Measurements from ENCODE around the gene MYOC.

GRCh38 chr1:171597203-171597602 lies 55.3 kb downstream of the MYOC start:
- TF ChIP-seq CTCF (IDR thresholded peaks at IDR 0.05; ENCODE audit: extremely low read depth in 1 of 2, insufficient read depth in 1 of 2, low read depth in 1 of 2, low read length in 2 of 2) = no peak
- TF ChIP-seq POLR2AphosphoS5 (IDR thresholded peaks at IDR 0.05; ENCODE audit: insufficient read depth, low read depth, low read length) = no peak
- no peak for TF ChIP-seq JUN (IDR thresholded peaks at IDR 0.05; ENCODE audit: borderline replicate concordance, insufficient read depth, insufficient read length, low read depth)
- TF ChIP-seq POLR2A (IDR thresholded peaks at IDR 0.05; ENCODE audit: low read depth, low read length) = no peak
- TF ChIP-seq, protein P1, sequence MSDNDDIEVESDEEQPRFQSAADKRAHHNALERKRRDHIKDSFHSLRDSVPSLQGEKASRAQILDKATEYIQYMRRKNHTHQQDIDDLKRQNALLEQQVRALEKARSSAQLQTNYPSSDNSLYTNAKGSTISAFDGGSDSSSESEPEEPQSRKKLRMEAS (IDR thresholded peaks at IDR 0.05; ENCODE audit: insufficient read depth, insufficient read length) = no peak
- no peak for TF ChIP-seq EZH2 (IDR thresholded peaks at IDR 0.05; ENCODE audit: borderline replicate concordance, low read depth, low read length, severe bottlenecking)
- no peak for TF ChIP-seq MYC (IDR thresholded peaks at IDR 0.05; ENCODE audit: low read depth, low read length)
- TF ChIP-seq FOS (IDR thresholded peaks at IDR 0.05; ENCODE audit: borderline replicate concordance, insufficient read depth, low read length) = no peak
- no peak for TF ChIP-seq GATA2 (IDR thresholded peaks at IDR 0.05; ENCODE audit: insufficient read depth, insufficient read length, low read depth, low read length)
